GM19035 (cell line): ENCODE data around the gene DMD.
"Not testable (repeated sequence)": the region's sequence is repeated elsewhere in the genome, so short reads cannot be mapped to it uniquely, and the experiment has no call there.

Experiments
- ATAC-seq: cut with Tn5 transposase; IDR thresholded peaks from one replicate; pipeline ENCODE4 v1.9.1; 2021; ENCODE audit not compliant: unreplicated experiment

The DMD gene

GRCh38 chrX:32662516-32662915 is 548.8 kb downstream of the DMD start:
- no peak for ATAC-seq

GRCh38 chrX:32644476-32645245 is 566.7 kb downstream of the DMD start:
- no peak for ATAC-seq

GRCh38 chrX:32642283-32642682 is 569.1 kb downstream of the DMD start:
- ATAC-seq, result no peak

GRCh38 chrX:32618154-32618553 is 593.2 kb downstream of the DMD start:
- ATAC-seq, result no peak

GRCh38 chrX:32614707-32615106 is 596.6 kb downstream of the DMD start:
- ATAC-seq, result no peak

GRCh38 chrX:32599156-32599555 is 612.2 kb downstream of the DMD start:
- ATAC-seq, result no peak

- ATAC-seq, result no peak
Observed at GRCh38 chrX:32598707-32599106, 612.6 kb downstream of the DMD start.

- no peak for ATAC-seq
Observed at GRCh38 chrX:32597777-32598176, 613.6 kb downstream of the DMD start.

- no peak for ATAC-seq
Observed at GRCh38 chrX:32592786-32593185, 618.6 kb downstream of the DMD start.

- ATAC-seq, result no peak
Observed at GRCh38 chrX:32591589-32591988, 619.8 kb downstream of the DMD start.

GRCh38 chrX:32582729-32583128 is 628.6 kb downstream of the DMD start:
- no peak for ATAC-seq

GRCh38 chrX:32576885-32577284 is 634.5 kb downstream of the DMD start:
- no peak for ATAC-seq

GRCh38 chrX:32572644-32573043 is 638.7 kb downstream of the DMD start:
- ATAC-seq, result no peak

- no peak for ATAC-seq
Observed at GRCh38 chrX:32571579-32571978, 639.8 kb downstream of the DMD start.

GRCh38 chrX:32562261-32562660 is 649.1 kb downstream of the DMD start:
- ATAC-seq, result no peak

- no peak for ATAC-seq
Observed at GRCh38 chrX:32545101-32545500, 666.2 kb downstream of the DMD start.

GRCh38 chrX:32538554-32538953 is 672.8 kb downstream of the DMD start:
- no peak for ATAC-seq

GRCh38 chrX:32533848-32534247 is 677.5 kb downstream of the DMD start:
- no peak for ATAC-seq

GRCh38 chrX:32532262-32532661 is 679.1 kb downstream of the DMD start:
- no peak for ATAC-seq

GRCh38 chrX:32530802-32531403 is 680.4 kb downstream of the DMD start:
- no peak for ATAC-seq

GRCh38 chrX:32528451-32528850 is 682.9 kb downstream of the DMD start:
- ATAC-seq, result not testable (repeated sequence)

GRCh38 chrX:32525234-32525633 is 686.1 kb downstream of the DMD start:
- no peak for ATAC-seq

GRCh38 chrX:32524385-32524784 is 687.0 kb downstream of the DMD start:
- ATAC-seq, result no peak
